IMR-90 (cell line): ENCODE data around the gene LRFN2. TPM values are rescaled to one million over a fixed set of nuclear protein-coding genes. Genes with fewer than 3 reads are reported as not detected.

Source experiments
- ATAC-seq: fragments of 200-7000 bp; cut with Tn5 transposase; 2 replicates; pipeline ENCODE4 v1.9.1; 2020; ENCODE audit warnings: low read depth, mild to moderate bottlenecking, moderate library complexity
- BruUV-seq: library from RNA; stranded (reverse); fragments of 400-500 nt; replicated peaks from 2 replicates; lab custom pipeline; 2021; lab: Mats Ljungman, UMichigan
- CTCF ChIA-PET: fragments of 300-600 bp; formaldehyde crosslinking; extraction: SDS; loops from one replicate; lab custom pipeline; 2021; ENCODE audit warnings: antibody characterized with exemption; lab: Yijun Ruan, JAX
- POLR2A ChIA-PET: fragments of 300-600 bp; sonication (Branson Sonifier 250); formaldehyde crosslinking; loops from one replicate; lab custom pipeline; 2022; ENCODE audit warnings: antibody characterized with exemption; ENCODE audit not compliant: unreplicated experiment; lab: Charles Lee
- DNase-seq: peaks from one replicate; pipeline ENCODE4 v3.0.0; 2013
- H2AFZ ChIP-seq: replicated peaks from 2 replicates; pipeline ENCODE3; 2013; ENCODE audit warnings: low read length, mild to moderate bottlenecking; ENCODE audit not compliant: poor library complexity
- H2AK5ac ChIP-seq: 2 replicates; pipeline ENCODE4 v1.6.1; 2013; ENCODE audit warnings: low read depth, low read length, inconsistent platforms
- H2AK9ac ChIP-seq: replicated peaks from 2 replicates; pipeline ENCODE3; 2013; ENCODE audit warnings: mild to moderate bottlenecking, low read depth, low read length, moderate library complexity; ENCODE audit not compliant: poor library complexity
- H2BK120ac ChIP-seq: 2 replicates; pipeline ENCODE4 v1.6.1; 2013; ENCODE audit warnings: low read depth, low read length, inconsistent platforms
- H2BK15ac ChIP-seq: 3 replicates; pipeline ENCODE4 v1.6.1; 2013; ENCODE audit warnings: low read depth, low read length, inconsistent platforms
- H2BK20ac ChIP-seq: 2 replicates; pipeline ENCODE4 v1.6.1; 2013; ENCODE audit warnings: low read depth, mild to moderate bottlenecking, inconsistent platforms, low read length, moderate library complexity
- H2BK5ac ChIP-seq: 2 replicates; pipeline ENCODE4 v1.6.1; 2013; ENCODE audit warnings: mild to moderate bottlenecking, low read depth, low read length, inconsistent platforms; ENCODE audit not compliant: poor library complexity, severe bottlenecking
- H3K14ac ChIP-seq: replicated peaks from 2 replicates; pipeline ENCODE4 v1.6.1; 2013; ENCODE audit warnings: low read depth, low read length, inconsistent platforms
- H3K18ac ChIP-seq: 2 replicates; pipeline ENCODE4 v1.6.1; 2013; ENCODE audit warnings: low read depth, low read length, control low read depth
- H3K23ac ChIP-seq: 2 replicates; pipeline ENCODE4 v1.6.1; 2013; ENCODE audit warnings: low read depth, low read length, inconsistent platforms
- H3K27ac ChIP-seq: 2 replicates; pipeline ENCODE4 v1.5.1; 2013; ENCODE audit warnings: mild to moderate bottlenecking, control low read depth, low read length; ENCODE audit not compliant: insufficient read depth
- H3K27me3 ChIP-seq: 2 replicates; pipeline ENCODE4 v1.6.1; 2013; ENCODE audit warnings: low read length; ENCODE audit not compliant: control insufficient read depth, insufficient read depth
- H3K36me3 ChIP-seq: 2 replicates; pipeline ENCODE4 v1.6.1; 2013; ENCODE audit warnings: low read length, mixed read lengths; ENCODE audit not compliant: control insufficient read depth, insufficient read depth
- H3K4ac ChIP-seq: 2 replicates; pipeline ENCODE4 v1.6.1; 2013; ENCODE audit warnings: low read depth, low read length, inconsistent platforms
- H3K4me1 ChIP-seq: 2 replicates; pipeline ENCODE4 v1.6.1; 2013; ENCODE audit warnings: low read length, mixed read lengths; ENCODE audit not compliant: control insufficient read depth, insufficient read depth
- H3K4me2 ChIP-seq: 2 replicates; pipeline ENCODE4 v1.6.1; 2013; ENCODE audit warnings: low read depth, mild to moderate bottlenecking, control low read depth, low read length, moderate library complexity
- H3K4me3 ChIP-seq: 2 replicates; pipeline ENCODE4 v1.5.1; 2013; ENCODE audit warnings: low read depth, mild to moderate bottlenecking, control low read depth, low read length, moderate library complexity; ENCODE audit not compliant: insufficient read depth
- H3K56ac ChIP-seq: 2 replicates; pipeline ENCODE4 v1.6.1; 2013; ENCODE audit warnings: low read length, inconsistent platforms; ENCODE audit not compliant: insufficient read depth; ENCODE audit errors: extremely low read depth
- H3K79me1 ChIP-seq, 2 experiments: 2 replicates each; pipeline ENCODE4 v1.6.1; 2013; ENCODE audit warnings: low read length in 2 of 2, inconsistent platforms in 1 of 2, low read depth in 1 of 2
- H3K9ac ChIP-seq: 2 replicates; pipeline ENCODE4 v1.6.1; 2013; ENCODE audit warnings: low read depth, low read length, control low read depth
- H3K9me1 ChIP-seq: 2 replicates; pipeline ENCODE4 v1.6.1; 2013; ENCODE audit warnings: low read length, inconsistent platforms; ENCODE audit not compliant: insufficient read depth
- H3K9me3 ChIP-seq: 2 replicates; pipeline ENCODE4 v1.6.1; 2013; ENCODE audit warnings: low read length; ENCODE audit not compliant: control insufficient read depth, insufficient read depth
- H4K20me1 ChIP-seq: 2 replicates; pipeline ENCODE4 v1.6.1; 2013; ENCODE audit warnings: low read length, inconsistent platforms; ENCODE audit not compliant: insufficient read depth
- H4K5ac ChIP-seq: 2 replicates; pipeline ENCODE4 v1.6.1; 2013; ENCODE audit warnings: mild to moderate bottlenecking, low read depth, low read length, control low read depth
- H4K8ac ChIP-seq, 2 experiments: 2 replicates each; pipeline ENCODE4 v1.6.1; 2013; ENCODE audit warnings: low read depth in 2 of 2, low read length in 2 of 2, control low read depth in 1 of 2, inconsistent platforms in 1 of 2
- H4K91ac ChIP-seq: 2 replicates; pipeline ENCODE4 v1.6.1; 2013; ENCODE audit warnings: low read depth, low read length, inconsistent platforms; ENCODE audit not compliant: insufficient read depth
- CEBPB ChIP-seq: IDR thresholded peaks from 2 replicates; pipeline ENCODE4 v1.6.1; 2012; ENCODE audit warnings: low read depth, low read length, improper control_type of control experiment
- MAZ ChIP-seq: IDR thresholded peaks from 2 replicates; pipeline ENCODE4 v1.6.1; 2012; ENCODE audit warnings: low read depth, mild to moderate bottlenecking, low read length, improper control_type of control experiment, moderate library complexity, borderline replicate concordance
- MXI1 ChIP-seq: IDR thresholded peaks from 2 replicates; pipeline ENCODE4 v1.6.1; 2012; ENCODE audit warnings: low read depth, mild to moderate bottlenecking, low read length, moderate library complexity, borderline replicate concordance
- POLR2A ChIP-seq: IDR thresholded peaks from 2 replicates; pipeline ENCODE4 v1.6.1; 2012; ENCODE audit warnings: mild to moderate bottlenecking, low read depth, low read length
- RCOR1 ChIP-seq: IDR thresholded peaks from 2 replicates; pipeline ENCODE4 v1.6.1; 2012; ENCODE audit warnings: mild to moderate bottlenecking, low read length, improper control_type of control experiment; ENCODE audit not compliant: insufficient replicate concordance
- RFX5 ChIP-seq: IDR thresholded peaks from 2 replicates; pipeline ENCODE4 v1.8.0; 2012; ENCODE audit warnings: low read depth, mild to moderate bottlenecking, low read length, moderate library complexity
- SMC3 ChIP-seq: fragments of 150-350 bp; IDR thresholded peaks from 2 replicates; pipeline ENCODE4 v1.6.1; 2016; ENCODE audit warnings: low read depth, mild to moderate bottlenecking, antibody characterized with exemption, low read length, moderate library complexity
- WGBS, 2 experiments: methylation state at CpG; one replicate each; pipeline versions ENCODE4 v1.1.5 to v1.1.7; 2013; ENCODE audit warnings: missing lambda C conversion rate in 2 of 2; ENCODE audit not compliant: insufficient read length in 1 of 2; ENCODE audit errors: extremely low coverage in 2 of 2; 5-methylcytosine and 5-hydroxymethylcytosine counted together
- dilution Hi-C: fragments of 300-500 bp; cut with HindIII; formaldehyde crosslinking; loops from one replicate; pipeline ENCODE4 v1.14.3; 2018; ENCODE audit warnings: low sequenced_read_pairs; ENCODE audit not compliant: unreplicated experiment
- in situ Hi-C: fragments of 300-500 bp; cut with MboI; formaldehyde crosslinking; loops from 3 replicates; pipeline ENCODE4 v1.14.3; 2019; ENCODE audit warnings: low sequenced_read_pairs, inconsistent platforms, mixed read lengths
- intact Hi-C: fragments of 100-400 bp; cut with micrococcal nuclease; formaldehyde crosslinking; loops from 2 replicates; pipeline ENCODE4 v1.10.0; 2022
- polyA plus RNA-seq, 3 experiments: library from polyadenylated mRNA; depleted of rRNA; stranded (reverse); fragments of >200 nt; gene quantifications; 2 replicates each; pipeline ENCODE4 v1.2.3, GENCODE V29; 2012; ENCODE audit warnings: low replicate concordance in 1 of 3
- total RNA-seq: library from RNA; depleted of rRNA; stranded (reverse); fragments of >200 nt; gene quantifications from 2 replicates; pipeline ENCODE4 v1.2.3, GENCODE V29; 2012
- TF ChIP-seq, protein P1 (sequence below): conservative IDR thresholded peaks from 2 replicates; pipeline ENCODE4 v1.5.1; 2012; ENCODE audit warnings: mild to moderate bottlenecking, low read depth, low read length, improper control_type of control experiment
- TF ChIP-seq, protein P2 (sequence below): fragments of 150-350 bp; IDR thresholded peaks from 2 replicates; pipeline ENCODE4 v1.6.1; 2017; ENCODE audit warnings: mild to moderate bottlenecking, antibody characterized with exemption, low read length, low read depth
- TF ChIP-seq, protein P3 (sequence below): fragments of 150-350 bp; IDR thresholded peaks from 2 replicates; pipeline ENCODE4 v1.6.1; 2016; ENCODE audit warnings: low read depth, mild to moderate bottlenecking, low read length, moderate library complexity, borderline replicate concordance

Gene LRFN2
- total and polyA plus RNA-seq, 2 of the 4 experiments (the other 2 are of a cell fraction), result not detected

DNA sequence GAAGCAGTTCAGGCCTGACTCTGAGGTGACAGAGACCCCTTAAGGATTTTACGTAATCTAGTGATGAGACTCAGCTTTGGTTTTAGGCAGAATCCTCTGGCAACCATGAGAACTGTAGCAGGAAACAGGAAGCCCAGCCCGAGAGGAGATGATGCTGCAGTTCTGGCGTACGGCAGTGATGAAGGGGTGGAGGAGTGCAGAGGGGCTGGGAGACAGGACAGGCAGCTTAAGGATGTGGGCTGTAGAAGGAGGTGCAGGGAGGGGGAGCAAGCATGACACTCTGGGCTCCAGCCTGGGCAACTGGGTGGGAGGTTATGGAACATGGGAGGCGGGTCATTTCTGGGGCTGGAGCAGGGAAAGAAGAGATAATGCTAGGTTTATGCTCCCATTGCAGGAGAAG is 67.1 kb downstream of the LRFN2 start:
- Histone ChIP-seq H3K23ac (no peak overlapping the region), H3K4ac (no peak overlapping the region), H3K14ac (no peak overlapping the region), H2BK15ac (no peak overlapping the region), H3K56ac (no peak overlapping the region), H2BK120ac (no peak overlapping the region), H3K36me3 (no peaks in the 10 kb centered on the region), H4K91ac (no peak overlapping the region), H3K4me2 (no peak overlapping the region), H3K79me1 (no peaks in the 10 kb centered on the region), H3K9me1 (no peaks in the 10 kb centered on the region), H2BK20ac (no peak overlapping the region), H3K18ac (no peak overlapping the region), H2BK5ac (no peak overlapping the region), H3K27ac (no peak overlapping the region), H2AFZ (no peak overlapping the region), H2AK9ac (no peak overlapping the region), H4K5ac (no peak overlapping the region), H3K27me3 (no peaks in the 10 kb centered on the region), H2AK5ac (no peak overlapping the region), H4K20me1 (no peaks in the 10 kb centered on the region; the same call in 1 of the 2 replicates), H3K9me3 (no peaks in the 10 kb centered on the region), H3K9ac (no peak overlapping the region), H3K4me1 (no peaks in the 10 kb centered on the region), H4K8ac (no peak overlapping the region), H3K4me3 (no peak overlapping the region)
- intact Hi-C loops (no loop called here), dilution Hi-C loops (no loop called here), in situ Hi-C loops (no loop called here)
- BruUV-seq, result no TSS peak
- DNase-seq (no peak), ATAC-seq (no peak)
- ChIA-PET CTCF (no interaction called here), POLR2A (no interaction called here)
- no peak for TF ChIP-seq MAZ
- no peak for TF ChIP-seq MXI1
- TF ChIP-seq, protein P1, sequence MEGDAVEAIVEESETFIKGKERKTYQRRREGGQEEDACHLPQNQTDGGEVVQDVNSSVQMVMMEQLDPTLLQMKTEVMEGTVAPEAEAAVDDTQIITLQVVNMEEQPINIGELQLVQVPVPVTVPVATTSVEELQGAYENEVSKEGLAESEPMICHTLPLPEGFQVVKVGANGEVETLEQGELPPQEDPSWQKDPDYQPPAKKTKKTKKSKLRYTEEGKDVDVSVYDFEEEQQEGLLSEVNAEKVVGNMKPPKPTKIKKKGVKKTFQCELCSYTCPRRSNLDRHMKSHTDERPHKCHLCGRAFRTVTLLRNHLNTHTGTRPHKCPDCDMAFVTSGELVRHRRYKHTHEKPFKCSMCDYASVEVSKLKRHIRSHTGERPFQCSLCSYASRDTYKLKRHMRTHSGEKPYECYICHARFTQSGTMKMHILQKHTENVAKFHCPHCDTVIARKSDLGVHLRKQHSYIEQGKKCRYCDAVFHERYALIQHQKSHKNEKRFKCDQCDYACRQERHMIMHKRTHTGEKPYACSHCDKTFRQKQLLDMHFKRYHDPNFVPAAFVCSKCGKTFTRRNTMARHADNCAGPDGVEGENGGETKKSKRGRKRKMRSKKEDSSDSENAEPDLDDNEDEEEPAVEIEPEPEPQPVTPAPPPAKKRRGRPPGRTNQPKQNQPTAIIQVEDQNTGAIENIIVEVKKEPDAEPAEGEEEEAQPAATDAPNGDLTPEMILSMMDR, result no peak
- no peak for TF ChIP-seq CEBPB
- TF ChIP-seq POLR2A, result no peak
- TF ChIP-seq, protein P2, sequence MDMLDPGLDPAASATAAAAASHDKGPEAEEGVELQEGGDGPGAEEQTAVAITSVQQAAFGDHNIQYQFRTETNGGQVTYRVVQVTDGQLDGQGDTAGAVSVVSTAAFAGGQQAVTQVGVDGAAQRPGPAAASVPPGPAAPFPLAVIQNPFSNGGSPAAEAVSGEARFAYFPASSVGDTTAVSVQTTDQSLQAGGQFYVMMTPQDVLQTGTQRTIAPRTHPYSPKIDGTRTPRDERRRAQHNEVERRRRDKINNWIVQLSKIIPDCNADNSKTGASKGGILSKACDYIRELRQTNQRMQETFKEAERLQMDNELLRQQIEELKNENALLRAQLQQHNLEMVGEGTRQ, result no peak
- TF ChIP-seq SMC3, result no peak
- TF ChIP-seq RCOR1, result no peak
- no peak for TF ChIP-seq RFX5
- TF ChIP-seq, protein P3, sequence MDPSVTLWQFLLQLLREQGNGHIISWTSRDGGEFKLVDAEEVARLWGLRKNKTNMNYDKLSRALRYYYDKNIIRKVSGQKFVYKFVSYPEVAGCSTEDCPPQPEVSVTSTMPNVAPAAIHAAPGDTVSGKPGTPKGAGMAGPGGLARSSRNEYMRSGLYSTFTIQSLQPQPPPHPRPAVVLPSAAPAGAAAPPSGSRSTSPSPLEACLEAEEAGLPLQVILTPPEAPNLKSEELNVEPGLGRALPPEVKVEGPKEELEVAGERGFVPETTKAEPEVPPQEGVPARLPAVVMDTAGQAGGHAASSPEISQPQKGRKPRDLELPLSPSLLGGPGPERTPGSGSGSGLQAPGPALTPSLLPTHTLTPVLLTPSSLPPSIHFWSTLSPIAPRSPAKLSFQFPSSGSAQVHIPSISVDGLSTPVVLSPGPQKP, result no peak
- 51% methylated on average over 3 of the region's 5 CpGs; no CpG with 5 or more reads in 1 of the 2 experiments for WGBS, 2 experiments
